ENCODE measurements around the gene PUS1.

The PUS1 gene

GRCh38 chr12:131917139-131917710 is 11.9 kb upstream of the PUS1 start:
- no peak for FAIRE-seq

- no peak for FAIRE-seq
These were observed 11.3 kb upstream of the PUS1 start for GRCh38 chr12:131917711-131918306.

- FAIRE-seq = no peak
These were observed 10.6 kb upstream of the PUS1 start for GRCh38 chr12:131918311-131919050.

- FAIRE-seq = no peak
These were observed 10.1 kb upstream of the PUS1 start for GRCh38 chr12:131919051-131919347.

GRCh38 chr12:131919366-131920156 is 9.5 kb upstream of the PUS1 start:
- FAIRE-seq = no peak

GRCh38 chr12:131920157-131920508 is 8.9 kb upstream of the PUS1 start:
- no peak for FAIRE-seq

GRCh38 chr12:131920902-131921840 is 7.9 kb upstream of the PUS1 start:
- no peak for FAIRE-seq

- no peak for FAIRE-seq
These were observed 7.0 kb upstream of the PUS1 start for GRCh38 chr12:131921866-131922769.

- no peak for FAIRE-seq
These were observed 6.3 kb upstream of the PUS1 start for GRCh38 chr12:131922772-131923171.

- FAIRE-seq = no peak
These were observed 5.8 kb upstream of the PUS1 start for GRCh38 chr12:131923260-131923659.

- no peak for FAIRE-seq
These were observed 1.7 kb upstream of the PUS1 start for GRCh38 chr12:131927110-131928079.

- no peak for FAIRE-seq
These were observed 881 bp upstream of the PUS1 start for GRCh38 chr12:131928080-131928710.

- no peak for FAIRE-seq
These were observed 743 bp downstream of the PUS1 start for GRCh38 chr12:131929581-131930456.

- no peak for FAIRE-seq
These were observed 1.4 kb downstream of the PUS1 start for GRCh38 chr12:131930510-131930909.

- no peak for FAIRE-seq
These were observed 4.3 kb downstream of the PUS1 start for GRCh38 chr12:131933387-131933786.

- no peak for FAIRE-seq
These were observed 5.5 kb downstream of the PUS1 start for GRCh38 chr12:131934535-131934934.

GRCh38 chr12:131938082-131938481 is 9.0 kb downstream of the PUS1 start:
- FAIRE-seq = no peak

GRCh38 chr12:131939007-131939406 is 9.9 kb downstream of the PUS1 start:
- FAIRE-seq = no peak

GRCh38 chr12:131940141-131940547 is 11.1 kb downstream of the PUS1 start:
- FAIRE-seq = no peak
